Astrocyte (in vitro differentiated cells and primary cell): Measurements from ENCODE around the gene LPAR3. TPM values are rescaled to one million over a fixed set of nuclear protein-coding genes. Genes with fewer than 3 reads are reported as not detected.
A peak's percentile ranks its signal among the peaks of the same experiment; 100 is the strongest.

Experiments
- DNase-seq: peaks from one replicate; pipeline ENCODE4 v3.0.0-alpha.2; 2010; ENCODE audit warnings: low read depth
- FAIRE-seq: peaks from 2 replicates; lab custom pipeline; 2011; peaks lifted over from hg19 to GRCh38; lab: Jason Lieb, UNC
- H2AFZ ChIP-seq: 2 replicates; pipeline ENCODE4 v1.6.0; 2012; ENCODE audit warnings: low read depth, low read length, inconsistent platforms
- H3K27ac ChIP-seq: 2 replicates; pipeline ENCODE4 v1.5.1; 2011; ENCODE audit warnings: low read depth, low read length, inconsistent platforms
- H3K27me3 ChIP-seq: 2 replicates; pipeline ENCODE4 v1.6.0; 2011; ENCODE audit warnings: low read length, inconsistent platforms; ENCODE audit not compliant: insufficient read depth
- H3K36me3 ChIP-seq: 2 replicates; pipeline ENCODE4 v1.5.1; 2011; ENCODE audit warnings: low read length, inconsistent platforms; ENCODE audit not compliant: insufficient read depth
- H3K4me1 ChIP-seq: 2 replicates; pipeline ENCODE4 v1.5.1; 2011; ENCODE audit warnings: low read length, inconsistent platforms; ENCODE audit not compliant: insufficient read depth
- H3K4me2 ChIP-seq: 2 replicates; pipeline ENCODE4 v1.6.0; 2012; ENCODE audit warnings: low read length, inconsistent platforms
- H3K4me3 ChIP-seq: 2 replicates; pipeline ENCODE4 v1.5.1; 2011; ENCODE audit warnings: low read depth, mild to moderate bottlenecking, low read length, inconsistent platforms; ENCODE audit not compliant: insufficient read depth
- H3K79me2 ChIP-seq: 2 replicates; pipeline ENCODE4 v1.6.0; 2012; ENCODE audit warnings: mild to moderate bottlenecking, low read length, inconsistent platforms; ENCODE audit not compliant: insufficient read depth
- H3K9ac ChIP-seq: 2 replicates; pipeline ENCODE4 v1.6.0; 2012; ENCODE audit warnings: mild to moderate bottlenecking, low read length, inconsistent platforms
- H3K9me3 ChIP-seq: 2 replicates; pipeline ENCODE4 v1.5.1; 2012; ENCODE audit warnings: low read depth, mild to moderate bottlenecking, low read length, inconsistent platforms; ENCODE audit not compliant: insufficient read depth
- H4K20me1 ChIP-seq: 2 replicates; pipeline ENCODE4 v1.6.0; 2012; ENCODE audit warnings: low read length, inconsistent platforms; ENCODE audit not compliant: insufficient read depth
- H3K27ac Mint-ChIP-seq: one replicate; pipeline ENCODE4 v1.8.0; 2021; ENCODE audit warnings: mild to moderate bottlenecking, mixed read lengths; ENCODE audit not compliant: unreplicated experiment
- H3K27me3 Mint-ChIP-seq: one replicate; pipeline ENCODE4 v1.8.0; 2021; ENCODE audit warnings: low read depth, mixed read lengths; ENCODE audit not compliant: unreplicated experiment
- H3K36me3 Mint-ChIP-seq: one replicate; pipeline ENCODE4 v1.8.0; 2021; ENCODE audit warnings: low read depth, mixed read lengths; ENCODE audit not compliant: unreplicated experiment
- H3K4me1 Mint-ChIP-seq: one replicate; pipeline ENCODE4 v1.8.0; 2021; ENCODE audit warnings: low read depth, mixed read lengths; ENCODE audit not compliant: unreplicated experiment
- H3K4me3 Mint-ChIP-seq: one replicate; pipeline ENCODE4 v1.8.0; 2021; ENCODE audit warnings: mild to moderate bottlenecking, moderate library complexity, mixed read lengths; ENCODE audit not compliant: unreplicated experiment
- H3K9me3 Mint-ChIP-seq: one replicate; pipeline ENCODE4 v1.8.0; 2021; ENCODE audit warnings: mild to moderate bottlenecking, mixed read lengths; ENCODE audit not compliant: unreplicated experiment
- EZH2 ChIP-seq: IDR thresholded peaks from 2 replicates; pipeline ENCODE4 v1.6.1; 2012; ENCODE audit warnings: mild to moderate bottlenecking, low read length, inconsistent platforms; ENCODE audit not compliant: insufficient read depth
- total RNA-seq: library from RNA; stranded (reverse); gene quantifications from 2 replicates; pipeline ENCODE4 v1.2.1, GENCODE V29; 2021
- TF ChIP-seq, protein P1 (sequence below): IDR thresholded peaks from 2 replicates; pipeline ENCODE4 v1.5.1; 2011; ENCODE audit warnings: low read depth, mild to moderate bottlenecking, inconsistent platforms, low read length, moderate library complexity; ENCODE audit not compliant: insufficient read depth

LPAR3 gene
- total RNA-seq, 1 donor from 2014 or later = 0.70 TPM

DNA sequence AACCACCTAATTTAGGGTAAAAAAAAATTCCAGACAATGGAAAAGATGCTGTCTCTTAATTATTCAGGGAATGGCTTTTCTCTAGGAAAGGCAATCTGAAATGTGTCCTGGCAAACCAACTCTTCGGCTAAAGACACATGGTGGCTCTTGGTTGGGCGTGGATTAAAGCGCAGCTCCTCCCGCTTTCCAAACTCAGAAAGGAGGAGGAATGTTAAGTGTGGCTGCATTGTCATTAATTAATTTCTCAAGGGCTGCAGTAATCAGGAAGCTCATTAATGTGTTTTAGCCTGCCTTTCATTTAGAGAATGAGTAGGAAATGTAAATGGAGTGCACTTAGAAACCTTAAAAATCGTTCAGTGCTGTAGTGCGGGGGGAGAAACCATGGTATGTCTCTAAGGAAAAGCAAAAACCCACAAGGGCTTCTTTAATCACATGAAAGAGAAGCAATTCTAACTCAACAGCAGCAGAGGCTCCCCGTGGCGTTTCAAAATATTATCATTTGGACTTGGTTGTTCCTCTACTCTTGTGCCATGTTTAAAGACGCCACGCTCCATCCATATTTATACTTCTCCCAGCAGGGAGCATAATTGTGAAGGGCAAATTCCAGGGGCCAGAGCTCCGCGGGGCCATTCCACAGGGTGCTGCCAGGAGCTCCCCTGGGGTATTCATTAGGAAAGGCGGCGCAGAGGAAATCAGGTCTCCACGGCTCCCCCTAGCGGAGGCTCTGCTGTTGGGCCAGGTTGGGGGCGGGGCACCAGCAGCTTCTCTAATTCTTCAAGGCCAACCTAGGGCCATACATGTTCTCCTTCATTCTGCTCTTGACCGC lies 110.8 kb downstream of the LPAR3 start:
- Histone ChIP-seq H3K27me3 (no peaks in the 10 kb centered on the region), H3K79me2 (no peaks in the 10 kb centered on the region), H3K4me1 (no peaks in the 10 kb centered on the region), H3K9ac (no peak overlapping the region), H3K27ac (no peak overlapping the region), H3K4me2 (peak overlapping the region; percentile 64), H3K9me3 (no peaks in the 10 kb centered on the region), H3K36me3 (no peaks in the 10 kb centered on the region), H4K20me1 (no peaks in the 10 kb centered on the region), H3K4me3 (peak overlapping the region; percentile 29), H2AFZ (no peak overlapping the region)
- Mint-ChIP-seq H3K4me3 (no peak overlapping the region), H3K27ac (no peak overlapping the region), H3K9me3 (no peaks in the 10 kb centered on the region), H3K4me1 (no peaks in the 10 kb centered on the region), H3K27me3 (no peaks in the 10 kb centered on the region), H3K36me3 (no peaks in the 10 kb centered on the region)
- FAIRE-seq (no peak), DNase-seq (peak; percentile 33)
- TF ChIP-seq, protein P1, sequence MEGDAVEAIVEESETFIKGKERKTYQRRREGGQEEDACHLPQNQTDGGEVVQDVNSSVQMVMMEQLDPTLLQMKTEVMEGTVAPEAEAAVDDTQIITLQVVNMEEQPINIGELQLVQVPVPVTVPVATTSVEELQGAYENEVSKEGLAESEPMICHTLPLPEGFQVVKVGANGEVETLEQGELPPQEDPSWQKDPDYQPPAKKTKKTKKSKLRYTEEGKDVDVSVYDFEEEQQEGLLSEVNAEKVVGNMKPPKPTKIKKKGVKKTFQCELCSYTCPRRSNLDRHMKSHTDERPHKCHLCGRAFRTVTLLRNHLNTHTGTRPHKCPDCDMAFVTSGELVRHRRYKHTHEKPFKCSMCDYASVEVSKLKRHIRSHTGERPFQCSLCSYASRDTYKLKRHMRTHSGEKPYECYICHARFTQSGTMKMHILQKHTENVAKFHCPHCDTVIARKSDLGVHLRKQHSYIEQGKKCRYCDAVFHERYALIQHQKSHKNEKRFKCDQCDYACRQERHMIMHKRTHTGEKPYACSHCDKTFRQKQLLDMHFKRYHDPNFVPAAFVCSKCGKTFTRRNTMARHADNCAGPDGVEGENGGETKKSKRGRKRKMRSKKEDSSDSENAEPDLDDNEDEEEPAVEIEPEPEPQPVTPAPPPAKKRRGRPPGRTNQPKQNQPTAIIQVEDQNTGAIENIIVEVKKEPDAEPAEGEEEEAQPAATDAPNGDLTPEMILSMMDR = peak; percentile 54
- TF ChIP-seq EZH2 = no peak

DNA sequence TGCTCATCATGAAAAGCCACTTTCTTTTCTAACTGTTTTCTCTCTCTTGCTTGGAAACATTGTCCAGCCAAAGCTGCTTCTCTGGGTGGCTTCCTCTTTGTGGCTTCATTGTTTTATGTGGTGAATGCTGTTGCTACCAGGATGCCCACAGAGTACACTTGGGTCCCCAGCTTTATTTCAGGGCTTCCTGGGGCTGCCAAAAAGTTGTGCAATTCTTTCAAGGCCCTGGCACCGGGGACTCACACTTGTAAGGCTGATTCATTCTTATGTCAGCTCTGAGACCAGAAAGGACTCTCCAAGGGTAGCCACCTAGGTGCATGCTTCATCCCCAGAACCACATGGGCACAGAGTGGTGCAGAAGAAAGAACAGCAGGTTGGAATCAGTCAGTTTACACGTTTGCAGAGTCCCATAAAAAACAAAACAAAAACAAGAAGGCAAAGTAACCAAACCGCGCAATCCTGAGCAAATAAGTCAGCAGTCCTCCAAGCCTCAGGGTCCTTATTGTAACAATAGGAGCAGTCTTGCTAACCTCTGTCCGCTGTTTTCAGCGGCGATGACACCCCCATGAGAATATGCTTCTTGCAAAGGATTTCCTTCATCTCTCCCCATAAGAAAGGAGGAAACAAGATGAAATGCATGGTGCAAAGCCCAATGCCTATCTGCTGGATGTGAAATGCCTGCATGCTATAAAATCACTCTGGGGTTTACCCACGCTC lies 112.8 kb downstream of the LPAR3 start:
- Histone ChIP-seq H3K79me2 (no peaks in the 10 kb centered on the region), H3K4me1 (no peaks in the 10 kb centered on the region), H3K4me2 (no peak overlapping the region), H3K9me3 (no peaks in the 10 kb centered on the region), H4K20me1 (no peaks in the 10 kb centered on the region), H3K27ac (no peak overlapping the region), H3K4me3 (no peak overlapping the region), H3K27me3 (peaks cover 2% of the 10 kb centered on the region), H3K36me3 (no peaks in the 10 kb centered on the region), H3K9ac (no peak overlapping the region), H2AFZ (no peak overlapping the region)
- Mint-ChIP-seq H3K27ac (no peak overlapping the region), H3K9me3 (no peaks in the 10 kb centered on the region), H3K27me3 (no peaks in the 10 kb centered on the region), H3K4me3 (no peak overlapping the region), H3K36me3 (no peaks in the 10 kb centered on the region), H3K4me1 (no peaks in the 10 kb centered on the region)
- no peak for TF ChIP-seq EZH2
- TF ChIP-seq, protein P1 = no peak
- no peak for FAIRE-seq
- no peak for DNase-seq
